Measurements from ENCODE around the gene ANKHD1. TPM values are rescaled to one million over a fixed set of nuclear protein-coding genes. Genes with fewer than 3 reads are reported as not detected.

Gene ANKHD1
- polyA plus RNA-seq, 3 donors = 29.0 to 110 (median 43.6) TPM

- 100% methylated on average over 1 of the region's 1 CpG for WGBS (ENCODE audit: insufficient coverage)
- no peaks in the 10 kb centered on the region for H3K9me3 ChIP-seq (replicated peaks in 1 of 2; ENCODE audit: control insufficient read depth in 1 of 2, insufficient read depth in 1 of 2, low read length in 2 of 2)
- peaks cover 28 to 64% of the 10 kb centered on the region in 2 donors for H3K4me1 ChIP-seq (ENCODE audit: control insufficient read depth in 1 of 2, insufficient read depth in 2 of 2, low read length in 2 of 2)
These were observed 168.9 kb downstream of the ANKHD1 start for GRCh38 chr5:140570488-140570887.

DNA sequence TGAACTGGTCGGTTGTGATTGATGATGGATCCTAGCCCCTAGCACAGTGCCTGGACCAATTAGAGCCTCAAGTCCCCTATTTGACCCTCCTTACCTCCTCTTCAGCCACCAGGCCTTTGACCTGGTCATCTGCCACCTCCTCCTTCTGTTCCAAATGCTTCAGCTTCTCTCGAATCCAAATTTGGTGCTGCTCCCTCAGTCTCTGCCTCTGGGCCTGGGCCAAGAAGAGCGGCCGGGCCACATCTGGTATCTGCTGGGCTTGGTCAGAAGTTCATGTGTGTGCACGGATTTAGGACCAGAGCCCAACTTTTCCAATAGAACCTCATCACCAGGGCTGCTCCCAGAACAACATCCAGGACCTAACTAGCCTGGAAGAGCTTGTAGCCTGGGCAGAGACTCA is 169.5 kb downstream of the ANKHD1 start:
- Histone ChIP-seq H3K4me2 (replicated peaks; ENCODE audit: extremely low read depth, low read length, poor library complexity, severe bottlenecking) (no peak overlapping the region), H3K27me3 (ENCODE audit: control insufficient read depth in 2 of 2, insufficient read depth in 2 of 2, low read length in 2 of 2) (no peaks in the 10 kb centered on the region), H3K4me1 (ENCODE audit: control insufficient read depth in 1 of 2, insufficient read depth in 2 of 2, low read length in 2 of 2) (peaks cover 29 to 64% of the 10 kb centered on the region in 2 donors), H3K27ac (ENCODE audit: low read depth in 1 of 2, low read length in 2 of 2) (peak overlapping the region in 1 of 2 donors; percentile 83), H3K4me3 (replicated peaks in 1 of 3; ENCODE audit: low read depth in 2 of 3, low read length in 3 of 3) (no peak overlapping the region), H3K9me3 (replicated peaks in 1 of 2; ENCODE audit: control insufficient read depth in 1 of 2, insufficient read depth in 1 of 2, low read length in 2 of 2) (no peaks in the 10 kb centered on the region), H3K9ac (ENCODE audit: insufficient read depth, low read length, poor library complexity, severe bottlenecking) (no peak overlapping the region), H3K36me3 (replicated peaks in 1 of 2; ENCODE audit: control insufficient read depth in 1 of 2, insufficient read depth in 2 of 2, low read length in 2 of 2) (peaks cover 24 to 61% of the 10 kb centered on the region in 2 donors), H3K79me2 (ENCODE audit: insufficient read depth, low read length) (peaks cover 23% of the 10 kb centered on the region), H4K20me1 (ENCODE audit: insufficient read depth, low read length) (no peaks in the 10 kb centered on the region), H2AFZ (ENCODE audit: insufficient read depth, low read depth, low read length, poor library complexity, severe bottlenecking) (no peak overlapping the region)
- TF ChIP-seq, protein P1, sequence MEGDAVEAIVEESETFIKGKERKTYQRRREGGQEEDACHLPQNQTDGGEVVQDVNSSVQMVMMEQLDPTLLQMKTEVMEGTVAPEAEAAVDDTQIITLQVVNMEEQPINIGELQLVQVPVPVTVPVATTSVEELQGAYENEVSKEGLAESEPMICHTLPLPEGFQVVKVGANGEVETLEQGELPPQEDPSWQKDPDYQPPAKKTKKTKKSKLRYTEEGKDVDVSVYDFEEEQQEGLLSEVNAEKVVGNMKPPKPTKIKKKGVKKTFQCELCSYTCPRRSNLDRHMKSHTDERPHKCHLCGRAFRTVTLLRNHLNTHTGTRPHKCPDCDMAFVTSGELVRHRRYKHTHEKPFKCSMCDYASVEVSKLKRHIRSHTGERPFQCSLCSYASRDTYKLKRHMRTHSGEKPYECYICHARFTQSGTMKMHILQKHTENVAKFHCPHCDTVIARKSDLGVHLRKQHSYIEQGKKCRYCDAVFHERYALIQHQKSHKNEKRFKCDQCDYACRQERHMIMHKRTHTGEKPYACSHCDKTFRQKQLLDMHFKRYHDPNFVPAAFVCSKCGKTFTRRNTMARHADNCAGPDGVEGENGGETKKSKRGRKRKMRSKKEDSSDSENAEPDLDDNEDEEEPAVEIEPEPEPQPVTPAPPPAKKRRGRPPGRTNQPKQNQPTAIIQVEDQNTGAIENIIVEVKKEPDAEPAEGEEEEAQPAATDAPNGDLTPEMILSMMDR (IDR thresholded peaks at IDR 0.05) = no peak
- peaks cover 49 to 81% of the 10 kb centered on the region in 2 donors for H3K36me3 Mint-ChIP-seq
- peaks cover 53% of the 10 kb centered on the region for H3K4me1 Mint-ChIP-seq
- intact Hi-C loops (cut with micrococcal nuclease) = no loop called here
- WGBS (ENCODE audit: insufficient coverage) = 92% methylated on average over 2 of the region's 5 CpGs
- H3K27me3 Mint-ChIP-seq (ENCODE audit: low read depth in 3 of 3) = peaks cover 2% of the 10 kb centered on the region in 3 donors
- DNase-seq = no peak
- H3K4me3 Mint-ChIP-seq = no peak overlapping the region
- H3K27ac Mint-ChIP-seq = peak overlapping the region in 2 of 7 donors; percentile 43 to 94
- H3K9me3 Mint-ChIP-seq = peaks cover 0 to 2% (median 0%) of the 10 kb centered on the region in 7 donors

More at GRCh38 chr5:140570488-140570887, 168.9 kb downstream of the ANKHD1 start:
- no peak overlapping the region for H3K4me3 Mint-ChIP-seq
- DNase-seq = no peak
- Histone ChIP-seq H4K20me1 (ENCODE audit: insufficient read depth, low read length) (no peaks in the 10 kb centered on the region), H3K27me3 (ENCODE audit: control insufficient read depth in 2 of 2, insufficient read depth in 2 of 2, low read length in 2 of 2) (no peaks in the 10 kb centered on the region), H3K27ac (ENCODE audit: low read depth in 1 of 2, low read length in 2 of 2) (peak overlapping the region; percentile 45 to 83), H3K4me2 (replicated peaks; ENCODE audit: extremely low read depth, low read length, poor library complexity, severe bottlenecking) (no peak overlapping the region), H3K36me3 (replicated peaks in 1 of 2; ENCODE audit: control insufficient read depth in 1 of 2, insufficient read depth in 2 of 2, low read length in 2 of 2) (peaks cover 24 to 61% of the 10 kb centered on the region in 2 donors), H3K9ac (ENCODE audit: insufficient read depth, low read length, poor library complexity, severe bottlenecking) (no peak overlapping the region), H3K4me3 (replicated peaks in 1 of 3; ENCODE audit: low read depth in 2 of 3, low read length in 3 of 3) (no peak overlapping the region), H2AFZ (ENCODE audit: insufficient read depth, low read depth, low read length, poor library complexity, severe bottlenecking) (no peak overlapping the region), H3K79me2 (ENCODE audit: insufficient read depth, low read length) (peaks cover 24% of the 10 kb centered on the region)
- TF ChIP-seq, protein P1 (IDR thresholded peaks at IDR 0.05) = no peak
- intact Hi-C loops (cut with micrococcal nuclease) = no loop called here
- peaks cover 55% of the 10 kb centered on the region for H3K4me1 Mint-ChIP-seq
- peak overlapping the region in 4 of 7 donors; percentile 94 to 98 (median 98) for H3K27ac Mint-ChIP-seq
- H3K36me3 Mint-ChIP-seq = peaks cover 51 to 79% of the 10 kb centered on the region in 2 donors
- peaks cover 2% of the 10 kb centered on the region in 3 donors for H3K27me3 Mint-ChIP-seq (ENCODE audit: low read depth in 3 of 3)
- H3K9me3 Mint-ChIP-seq = peaks cover 0 to 2% (median 0%) of the 10 kb centered on the region in 7 donors

Measured in CD14-positive monocyte (primary cell).